CD8-positive, alpha-beta memory T cell (primary cell): ENCODE measurements around the gene UBFD1. TPM values are rescaled to one million over a fixed set of nuclear protein-coding genes. Genes with fewer than 3 reads are reported as not detected.

Experiments
- CTCF ChIA-PET: fragments of 350-600 bp; sonication (Branson Sonifier 250); formaldehyde crosslinking; loops from one replicate; lab custom pipeline; 2021; ENCODE audit warnings: antibody characterized with exemption; lab: Charles Lee
- POLR2A ChIA-PET: fragments of 350-600 bp; sonication (Branson Sonifier 250); formaldehyde crosslinking; loops from one replicate; lab custom pipeline; 2021; ENCODE audit warnings: antibody characterized with exemption; lab: Charles Lee
- DNase-seq, 5 donors: peaks; one replicate each; pipeline versions ENCODE4 v3.0.0 to v3.0.0-alpha.2; 2020 to 2022; ENCODE audit warnings: mixed read lengths in 1 of 5
- H3K27ac ChIP-seq: one replicate; pipeline ENCODE4 v1.7.0; 2013; ENCODE audit warnings: low read depth, mild to moderate bottlenecking, low read length, moderate library complexity
- H3K27me3 ChIP-seq: 2 replicates; pipeline ENCODE4 v1.7.0; 2013; ENCODE audit warnings: low read length, mild to moderate bottlenecking; ENCODE audit not compliant: insufficient read depth, poor library complexity, severe bottlenecking
- H3K36me3 ChIP-seq: 2 replicates; pipeline ENCODE4 v1.7.0; 2013; ENCODE audit warnings: mild to moderate bottlenecking, low read length, moderate library complexity; ENCODE audit not compliant: insufficient read depth
- H3K4me1 ChIP-seq: 2 replicates; pipeline ENCODE4 v1.7.0; 2013; ENCODE audit warnings: mild to moderate bottlenecking, low read length, moderate library complexity; ENCODE audit not compliant: insufficient read depth
- H3K4me3 ChIP-seq: 2 replicates; pipeline ENCODE4 v1.7.0; 2013; ENCODE audit warnings: mild to moderate bottlenecking, low read length
- H3K9me3 ChIP-seq: 2 replicates; pipeline ENCODE4 v1.7.0; 2013; ENCODE audit warnings: mild to moderate bottlenecking, low read length
- H3K27ac Mint-ChIP-seq, 8 donors: one replicate each; pipeline ENCODE4 v1.8.0; 2020 to 2021; ENCODE audit warnings: mixed read lengths in 8 of 8, mild to moderate bottlenecking in 6 of 8, inconsistent platforms in 3 of 8, moderate library complexity in 3 of 8
- H3K27me3 Mint-ChIP-seq, 2 donors: one replicate each; pipeline ENCODE4 v1.8.0; 2020 to 2021; ENCODE audit warnings: mixed read lengths in 2 of 2, mild to moderate bottlenecking in 1 of 2, moderate library complexity in 1 of 2
- H3K36me3 Mint-ChIP-seq, 3 donors: one replicate each; pipeline ENCODE4 v1.8.0; 2020 to 2021; ENCODE audit warnings: mixed read lengths in 3 of 3, inconsistent platforms in 1 of 3, mild to moderate bottlenecking in 1 of 3
- H3K4me1 Mint-ChIP-seq, 3 donors: one replicate each; pipeline ENCODE4 v1.8.0; 2020 to 2021; ENCODE audit warnings: mixed read lengths in 3 of 3, inconsistent platforms in 1 of 3, mild to moderate bottlenecking in 1 of 3
- H3K4me3 Mint-ChIP-seq, 7 donors: one replicate each; pipeline ENCODE4 v1.8.0; 2020 to 2021; ENCODE audit warnings: mixed read lengths in 7 of 7, mild to moderate bottlenecking in 6 of 7, moderate library complexity in 4 of 7, inconsistent platforms in 2 of 7
- H3K9me3 Mint-ChIP-seq, 5 donors: one replicate each; pipeline ENCODE4 v1.8.0; 2020 to 2022; ENCODE audit warnings: mixed read lengths in 5 of 5, mild to moderate bottlenecking in 3 of 5, moderate library complexity in 2 of 5, inconsistent platforms in 1 of 5
- polyA plus RNA-seq: library from polyadenylated mRNA; unstranded; fragments of 300-500 nt; fragmentation: Illumina TruSeq; gene quantifications from one replicate; pipeline ENCODE4 v1.2.3, GENCODE V29; 2021
- total RNA-seq, 2 experiments: library from RNA; stranded (reverse); gene quantifications; one replicate each; pipeline ENCODE4 v1.2.3, GENCODE V29; 2021

The UBFD1 gene
- total and polyA plus RNA-seq, 3 experiments from 2014 or later, result 12.8 to 60.1 (median 58.5) TPM

DNA sequence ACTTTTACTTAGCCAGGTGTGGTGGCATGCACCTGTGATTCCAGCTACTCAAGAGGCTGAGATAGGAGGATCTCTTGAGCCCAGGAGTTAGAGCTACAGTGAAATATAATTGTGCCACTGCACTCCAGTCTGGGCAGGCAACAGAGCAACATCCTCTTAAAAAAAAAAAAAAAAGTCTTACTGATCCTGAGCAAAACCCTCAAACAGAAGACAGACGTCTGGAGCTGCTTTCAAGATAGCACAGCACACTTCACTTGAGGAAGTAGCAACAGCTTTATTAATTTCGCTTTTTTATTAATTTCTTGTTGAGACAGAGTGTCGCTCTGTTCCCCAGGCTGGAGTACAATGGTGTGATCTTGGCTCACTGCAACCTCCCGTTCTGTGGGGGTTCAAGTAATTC, 37.0 kb upstream of the UBFD1 start:
- Mint-ChIP-seq H3K27ac (no peak overlapping the region), H3K4me1 (peaks cover 12 to 23% (median 12%) of the 10 kb centered on the region in 3 donors), H3K36me3 (peaks cover 16 to 48% (median 29%) of the 10 kb centered on the region in 3 donors), H3K4me3 (no peak overlapping the region), H3K27me3 (peaks cover 0 to 1% of the 10 kb centered on the region in 2 donors), H3K9me3 (no peaks in the 10 kb centered on the region)
- DNase-seq, result no peak
- Histone ChIP-seq H3K4me3 (no peak overlapping the region), H3K27ac (no peak overlapping the region), H3K9me3 (no peaks in the 10 kb centered on the region), H3K36me3 (peaks cover 15% of the 10 kb centered on the region), H3K4me1 (peaks cover 5% of the 10 kb centered on the region), H3K27me3 (no peaks in the 10 kb centered on the region)
- POLR2A ChIA-PET, result no interaction called here
- CTCF ChIA-PET, result no interaction called here

DNA sequence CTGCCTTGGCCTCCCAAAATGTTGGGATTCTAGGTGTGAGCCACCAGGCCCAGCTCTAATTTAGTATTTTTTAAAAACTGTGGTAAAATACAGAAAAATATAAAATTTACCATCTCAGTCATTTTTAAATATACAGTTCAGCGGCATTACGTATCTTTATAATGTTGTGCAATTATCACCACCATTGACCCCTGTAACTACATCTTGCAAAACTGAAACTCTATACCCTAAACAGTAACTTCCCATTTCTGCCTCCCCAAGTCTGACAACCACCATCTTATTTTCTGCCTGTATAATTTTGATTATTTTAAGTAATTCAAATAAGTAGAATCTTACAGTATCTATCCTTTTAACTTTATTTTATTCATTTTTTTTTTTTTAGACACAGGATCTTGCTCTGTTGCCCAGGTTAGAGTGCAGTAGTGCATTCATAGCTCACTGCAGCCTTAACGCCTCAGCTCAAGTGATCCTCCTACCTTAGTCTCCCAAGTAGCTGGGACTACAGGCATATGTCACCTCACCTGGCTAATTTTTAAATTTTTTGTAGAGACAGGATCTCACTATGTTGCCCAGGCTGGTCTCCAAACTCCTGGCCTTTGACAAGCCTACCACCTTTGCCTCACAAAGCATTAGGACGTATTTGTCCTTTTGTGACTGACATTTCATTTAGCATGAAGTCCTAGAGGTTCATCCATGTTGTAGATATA, 36.3 kb upstream of the UBFD1 start:
- H3K36me3 ChIP-seq, result peaks cover 15% of the 10 kb centered on the region
- Mint-ChIP-seq H3K9me3 (no peaks in the 10 kb centered on the region), H3K27me3 (peaks cover 0 to 1% of the 10 kb centered on the region in 2 donors), H3K36me3 (peaks cover 16 to 49% (median 29%) of the 10 kb centered on the region in 3 donors), H3K4me1 (peaks cover 6 to 16% (median 8%) of the 10 kb centered on the region in 3 donors), H3K4me3 (no peak overlapping the region), H3K27ac (peak overlapping the region in 1 of 8 donors; percentile 31)
- H3K27ac ChIP-seq, result no peak overlapping the region
- no peaks in the 10 kb centered on the region for H3K4me1 ChIP-seq
- ChIA-PET CTCF (no interaction called here), POLR2A (no interaction called here)
- no peak overlapping the region for H3K4me3 ChIP-seq
- no peaks in the 10 kb centered on the region for H3K27me3 ChIP-seq
- DNase-seq, result no peak
- H3K9me3 ChIP-seq, result no peaks in the 10 kb centered on the region

DNA sequence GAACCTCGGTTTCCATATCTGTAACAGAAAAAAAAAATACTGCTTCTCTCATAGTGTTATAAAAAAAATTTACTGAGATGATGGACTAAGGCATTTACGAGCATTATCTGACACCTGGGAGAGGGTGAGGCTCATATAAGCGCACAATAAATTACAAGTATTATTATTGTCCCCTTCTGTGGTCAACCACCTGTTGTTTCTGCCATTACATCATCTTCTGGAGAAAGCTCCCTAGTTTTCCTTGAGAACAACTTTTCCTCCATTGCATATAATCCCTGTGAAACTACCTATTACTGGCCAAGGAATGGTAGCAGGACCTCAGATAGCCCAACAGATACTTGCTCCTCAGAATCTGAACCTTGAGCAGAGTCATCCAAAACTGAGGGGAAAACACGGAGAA, 35.6 kb upstream of the UBFD1 start:
- H3K9me3 ChIP-seq, result no peaks in the 10 kb centered on the region
- H3K27me3 ChIP-seq, result no peaks in the 10 kb centered on the region
- H3K4me3 ChIP-seq, result no peak overlapping the region
- DNase-seq, result no peak
- H3K4me3 Mint-ChIP-seq, result no peak overlapping the region
- H3K27me3 Mint-ChIP-seq, result peaks cover 0 to 1% of the 10 kb centered on the region in 2 donors
- H3K27ac Mint-ChIP-seq, result no peak overlapping the region
- ChIA-PET CTCF (no interaction called here), POLR2A (no interaction called here)
- no peak overlapping the region for H3K27ac ChIP-seq
- H3K36me3 Mint-ChIP-seq, result peaks cover 16 to 53% (median 29%) of the 10 kb centered on the region in 3 donors
- no peaks in the 10 kb centered on the region for H3K9me3 Mint-ChIP-seq
- peaks cover 15% of the 10 kb centered on the region for H3K36me3 ChIP-seq
- no peaks in the 10 kb centered on the region for H3K4me1 ChIP-seq
- H3K4me1 Mint-ChIP-seq, result peaks cover 0 to 9% (median 2%) of the 10 kb centered on the region in 3 donors

DNA sequence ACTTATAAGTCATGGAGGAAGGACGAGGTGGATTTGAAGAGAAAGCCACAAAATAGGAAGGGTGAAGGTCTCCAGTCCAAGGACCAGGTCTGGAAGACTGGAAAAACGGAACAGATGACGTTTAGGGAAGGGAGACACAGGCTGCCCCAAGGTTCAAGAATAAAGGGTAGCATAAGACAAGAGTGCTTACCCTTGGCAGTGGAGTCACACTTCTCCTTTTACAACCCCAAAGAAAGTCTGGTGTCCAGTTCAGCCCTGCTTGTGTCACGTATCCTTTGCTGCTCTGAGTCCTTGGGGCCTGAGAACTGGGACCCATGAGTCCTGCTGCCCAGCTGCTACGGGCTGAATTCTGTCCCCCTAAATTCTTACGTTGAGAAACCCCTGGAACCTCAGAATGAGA, 34.2 kb upstream of the UBFD1 start:
- peaks cover 15% of the 10 kb centered on the region for H3K36me3 ChIP-seq
- Mint-ChIP-seq H3K9me3 (no peaks in the 10 kb centered on the region), H3K27ac (no peak overlapping the region), H3K4me3 (no peak overlapping the region), H3K27me3 (peaks cover 0 to 1% of the 10 kb centered on the region in 2 donors), H3K4me1 (peaks cover 0 to 4% (median 0%) of the 10 kb centered on the region in 3 donors), H3K36me3 (peaks cover 19 to 64% (median 27%) of the 10 kb centered on the region in 3 donors)
- DNase-seq, result no peak
- no peaks in the 10 kb centered on the region for H3K4me1 ChIP-seq
- H3K4me3 ChIP-seq, result no peak overlapping the region
- H3K9me3 ChIP-seq, result no peaks in the 10 kb centered on the region
- CTCF ChIA-PET, result no interaction called here
- H3K27ac ChIP-seq, result no peak overlapping the region
- POLR2A ChIA-PET, result no interaction called here
- H3K27me3 ChIP-seq, result no peaks in the 10 kb centered on the region

DNA sequence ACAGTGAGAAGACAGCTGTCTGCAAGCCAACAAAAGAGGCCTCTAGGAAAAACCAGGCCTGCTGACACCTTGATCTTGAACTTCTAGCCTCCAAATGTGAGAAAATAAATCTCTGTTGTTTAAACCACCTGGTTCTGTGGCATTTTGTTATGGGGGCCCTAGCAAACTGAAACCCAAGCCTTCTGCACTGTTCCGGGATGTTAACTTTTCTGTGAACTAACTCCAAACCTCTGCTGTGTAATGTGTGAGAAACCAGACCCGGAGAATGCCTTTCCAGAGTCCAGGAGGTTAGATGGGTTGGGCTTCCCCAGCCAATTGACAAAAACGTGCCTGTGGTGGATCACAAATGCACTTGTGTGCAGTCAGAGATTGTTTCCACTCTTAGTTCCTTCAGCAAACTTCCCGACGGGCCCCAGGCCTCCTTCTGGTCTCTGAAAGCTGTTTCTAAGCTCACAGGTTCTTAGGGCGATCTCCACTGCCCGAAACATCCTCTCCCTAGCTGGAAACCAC, 33.6 kb upstream of the UBFD1 start:
- Mint-ChIP-seq H3K27ac (peak overlapping the region in 1 of 8 donors; percentile 55), H3K4me3 (no peak overlapping the region), H3K36me3 (peaks cover 19 to 70% (median 27%) of the 10 kb centered on the region in 3 donors), H3K27me3 (peaks cover 0 to 1% of the 10 kb centered on the region in 2 donors), H3K4me1 (no peaks in the 10 kb centered on the region), H3K9me3 (no peaks in the 10 kb centered on the region)
- CTCF ChIA-PET, result no interaction called here
- no peak overlapping the region for H3K27ac ChIP-seq
- no peaks in the 10 kb centered on the region for H3K4me1 ChIP-seq
- POLR2A ChIA-PET, result no interaction called here
- H3K36me3 ChIP-seq, result peaks cover 15% of the 10 kb centered on the region
- H3K27me3 ChIP-seq, result no peaks in the 10 kb centered on the region
- H3K9me3 ChIP-seq, result no peaks in the 10 kb centered on the region
- no peak for DNase-seq
- no peak overlapping the region for H3K4me3 ChIP-seq

DNA sequence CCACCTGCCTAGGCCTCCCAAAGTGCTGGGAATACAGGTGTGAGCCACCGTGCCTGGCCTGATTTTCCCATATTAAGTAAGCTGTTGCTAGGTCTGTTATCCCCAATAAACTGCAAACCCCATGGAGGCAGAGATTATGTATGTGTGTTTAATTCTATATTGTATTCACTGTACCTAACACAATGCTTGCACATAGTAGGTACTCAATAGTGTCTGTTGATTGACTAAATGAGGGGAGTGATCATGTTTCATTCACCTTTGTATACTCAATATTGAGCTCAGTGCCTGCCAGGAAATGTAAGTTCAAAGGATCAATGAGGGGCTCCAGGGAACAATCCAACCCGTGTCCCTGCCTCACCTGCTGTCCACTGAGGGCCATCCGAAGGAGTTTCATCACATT, 32.6 kb upstream of the UBFD1 start:
- H3K9me3 ChIP-seq, result no peaks in the 10 kb centered on the region
- ChIA-PET CTCF (no interaction called here), POLR2A (no interaction called here)
- Mint-ChIP-seq H3K4me1 (no peaks in the 10 kb centered on the region), H3K9me3 (no peaks in the 10 kb centered on the region), H3K36me3 (peaks cover 19 to 74% (median 24%) of the 10 kb centered on the region in 3 donors), H3K4me3 (no peak overlapping the region), H3K27ac (peak overlapping the region in 2 of 8 donors; percentile 25 to 72), H3K27me3 (peaks cover 0 to 1% of the 10 kb centered on the region in 2 donors)
- DNase-seq, result no peak
- peaks cover 15% of the 10 kb centered on the region for H3K36me3 ChIP-seq
- H3K27ac ChIP-seq, result no peak overlapping the region
- no peaks in the 10 kb centered on the region for H3K4me1 ChIP-seq
- H3K4me3 ChIP-seq, result no peak overlapping the region
- no peaks in the 10 kb centered on the region for H3K27me3 ChIP-seq

DNA sequence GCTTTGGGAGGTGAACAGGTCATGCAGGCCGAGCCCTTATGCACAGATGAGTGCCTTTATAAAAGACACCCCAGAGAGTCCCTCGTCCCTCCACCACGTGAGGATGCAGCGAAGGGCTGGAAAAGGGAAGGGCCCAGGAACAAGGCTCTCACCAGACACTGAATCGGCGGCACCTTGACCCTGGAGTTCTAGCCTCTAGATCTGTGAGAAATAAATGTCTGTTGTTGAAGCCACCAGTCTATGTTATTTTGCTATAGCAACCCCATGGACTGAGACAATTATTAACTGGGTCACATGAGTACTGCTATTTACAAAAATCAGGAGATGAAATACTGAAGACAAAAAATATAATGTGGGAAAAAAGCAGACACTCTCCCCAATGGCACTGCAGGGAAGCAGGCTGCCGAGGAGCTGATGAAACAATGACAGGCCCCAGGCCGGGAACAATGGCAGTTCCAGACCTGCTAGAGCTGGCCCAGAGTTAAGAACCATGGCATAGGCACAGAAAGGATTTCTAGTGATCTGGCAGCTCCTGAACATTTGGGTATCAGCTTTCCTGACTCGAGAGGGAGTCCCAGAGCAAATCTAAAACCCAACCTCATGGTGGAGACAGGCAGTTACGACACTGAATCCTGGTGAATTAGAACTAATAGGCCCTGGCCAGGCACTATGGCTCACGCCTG, 29.4 kb upstream of the UBFD1 start:
- Histone ChIP-seq H3K27me3 (no peaks in the 10 kb centered on the region), H3K9me3 (no peaks in the 10 kb centered on the region), H3K4me3 (no peak overlapping the region), H3K4me1 (no peaks in the 10 kb centered on the region), H3K27ac (no peak overlapping the region), H3K36me3 (peaks cover 21% of the 10 kb centered on the region)
- H3K4me3 Mint-ChIP-seq, result no peak overlapping the region
- peak overlapping the region in 1 of 8 donors; percentile 50 for H3K27ac Mint-ChIP-seq
- DNase-seq, result no peak
- H3K4me1 Mint-ChIP-seq, result no peaks in the 10 kb centered on the region
- ChIA-PET CTCF (no interaction called here), POLR2A (no interaction called here)
- H3K27me3 Mint-ChIP-seq, result peaks cover 0 to 1% of the 10 kb centered on the region in 2 donors
- H3K9me3 Mint-ChIP-seq, result no peaks in the 10 kb centered on the region
- peaks cover 17 to 76% (median 20%) of the 10 kb centered on the region in 3 donors for H3K36me3 Mint-ChIP-seq

DNA sequence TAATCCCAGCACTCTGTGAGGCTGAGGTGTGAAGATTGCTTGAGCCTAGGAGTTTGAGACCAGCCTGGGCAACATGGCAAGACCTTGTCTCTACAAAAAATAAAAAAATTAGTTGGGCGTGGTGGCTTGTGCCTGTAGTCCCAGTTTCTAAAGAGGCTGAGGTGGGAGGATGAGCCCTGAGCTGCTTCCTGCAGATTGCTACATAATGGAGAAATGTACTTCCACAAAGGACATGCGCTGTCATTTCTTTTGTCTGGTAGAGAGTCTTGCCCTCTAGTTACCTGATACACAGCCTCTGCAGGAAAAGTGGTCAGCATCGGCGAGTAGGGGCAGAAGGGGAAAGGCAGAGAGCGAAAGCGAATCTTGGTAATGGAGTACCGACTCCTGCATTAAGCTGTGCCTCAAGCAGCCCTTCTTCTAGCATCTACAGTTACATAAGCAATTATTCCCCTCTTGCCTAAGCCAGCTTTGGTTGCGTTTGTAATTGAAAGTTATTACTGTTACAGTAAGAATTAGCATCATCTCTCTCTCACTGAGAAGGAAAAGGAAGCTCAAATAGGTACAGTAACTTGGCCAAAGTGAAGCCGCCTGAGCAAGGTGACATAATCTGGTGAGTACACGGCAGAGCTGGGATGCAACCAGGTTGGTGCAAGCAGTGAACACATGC, 28.8 kb upstream of the UBFD1 start:
- ChIA-PET POLR2A (no interaction called here), CTCF (no interaction called here)
- H3K9me3 Mint-ChIP-seq, result no peaks in the 10 kb centered on the region
- peaks cover 17% of the 10 kb centered on the region for H3K36me3 ChIP-seq
- no peaks in the 10 kb centered on the region for H3K9me3 ChIP-seq
- no peak overlapping the region for H3K27ac ChIP-seq
- H3K4me3 ChIP-seq, result no peak overlapping the region
- H3K4me1 ChIP-seq, result no peaks in the 10 kb centered on the region
- no peak overlapping the region for H3K4me3 Mint-ChIP-seq
- H3K27me3 ChIP-seq, result no peaks in the 10 kb centered on the region
- no peaks in the 10 kb centered on the region for H3K4me1 Mint-ChIP-seq
- no peak for DNase-seq
- H3K27me3 Mint-ChIP-seq, result no peaks in the 10 kb centered on the region
- peaks cover 10 to 76% (median 15%) of the 10 kb centered on the region in 3 donors for H3K36me3 Mint-ChIP-seq
- H3K27ac Mint-ChIP-seq, result peak overlapping the region in 1 of 8 donors; percentile 50
